Fibroblast of lung (primary cell): ENCODE results near the gene NTN1. TPM values are rescaled to one million over a fixed set of nuclear protein-coding genes. Genes with fewer than 3 reads are reported as not detected.

Source experiments
- DNase-seq, 2 donors: peaks; one replicate each; pipeline versions ENCODE4 v3.0.0 to v3.0.0-alpha.2; 2010; ENCODE audit warnings: low read depth in 2 of 2
- H2AFZ ChIP-seq: 2 replicates; pipeline ENCODE4 v1.5.1; 2012; ENCODE audit warnings: low read length, control low read depth, inconsistent platforms
- H3K27ac ChIP-seq: 2 replicates; pipeline ENCODE4 v1.5.1; 2011; ENCODE audit warnings: low read length, control low read depth; ENCODE audit not compliant: insufficient read depth
- H3K27me3 ChIP-seq: 2 replicates; pipeline ENCODE4 v1.5.1; 2011; ENCODE audit warnings: mild to moderate bottlenecking, low read length; ENCODE audit not compliant: control insufficient read depth, insufficient read depth
- H3K36me3 ChIP-seq: 2 replicates; pipeline ENCODE4 v1.5.1; 2011; ENCODE audit warnings: low read length; ENCODE audit not compliant: control insufficient read depth, insufficient read depth
- H3K4me1 ChIP-seq: 2 replicates; pipeline ENCODE4 v1.5.1; 2011; ENCODE audit warnings: low read length; ENCODE audit not compliant: control insufficient read depth, insufficient read depth; ENCODE audit errors: extremely low read depth
- H3K4me2 ChIP-seq: 2 replicates; pipeline ENCODE4 v1.5.1; 2011; ENCODE audit warnings: low read length, control low read depth; ENCODE audit not compliant: insufficient read depth; ENCODE audit errors: extremely low read depth
- H3K4me3 ChIP-seq, 4 experiments: fragments of 200-600 bp in 1 of 4; sonication (generic) in 1 of 4; replicated peaks in 1 of 4; 2 replicates each; pipeline ENCODE4 v1.5.1; 2011 to 2016; ENCODE audit warnings: low read length in 4 of 4, low read depth in 3 of 4, mild to moderate bottlenecking in 3 of 4, control low read depth in 2 of 4, inconsistent platforms in 1 of 4, mixed read lengths in 1 of 4; ENCODE audit not compliant: insufficient read depth in 1 of 4; ENCODE audit errors: control extremely low read depth in 1 of 4
- H3K79me2 ChIP-seq: 2 replicates; pipeline ENCODE4 v1.5.1; 2012; ENCODE audit warnings: mild to moderate bottlenecking, low read length, inconsistent platforms; ENCODE audit not compliant: control insufficient read depth, insufficient read depth
- H3K9ac ChIP-seq: 2 replicates; pipeline ENCODE4 v1.5.1; 2011; ENCODE audit warnings: mild to moderate bottlenecking, low read length, control low read depth; ENCODE audit not compliant: insufficient read depth
- H3K9me3 ChIP-seq: 2 replicates; pipeline ENCODE4 v1.5.1; 2012; ENCODE audit warnings: low read depth, low read length; ENCODE audit not compliant: control insufficient read depth, insufficient read depth
- H4K20me1 ChIP-seq: 2 replicates; pipeline ENCODE4 v1.5.1; 2011; ENCODE audit warnings: low read length; ENCODE audit not compliant: control insufficient read depth, insufficient read depth; ENCODE audit errors: extremely low read depth
- EZH2 ChIP-seq: IDR thresholded peaks from 2 replicates; pipeline ENCODE4 v1.5.1; 2012; ENCODE audit warnings: low read length, control low read depth, mild to moderate bottlenecking; ENCODE audit errors: missing control alignments
- polyA plus RNA-seq, 2 donors: library from polyadenylated mRNA; depleted of rRNA in 1 of 2; stranded (reverse) in 1 of 2; unstranded in 1 of 2; fragments of >200 nt; gene quantifications; 2 replicates each; pipeline ENCODE4 v1.2.1, GENCODE V29; 2011 to 2012; ENCODE audit warnings: missing spikeins in 1 of 2
- total RNA-seq: library from RNA; depleted of rRNA; stranded (reverse); fragments of >200 nt; gene quantifications from 2 replicates; pipeline ENCODE4 v1.2.1, GENCODE V29; 2014
- TF ChIP-seq, protein P1 (sequence below), 2 donors: IDR thresholded peaks in 1 of 2; conservative IDR thresholded peaks in 1 of 2; 1 replicate in 1 of 2; 2 replicates in 1 of 2; pipeline ENCODE4 v1.5.1; 2011 to 2012; ENCODE audit warnings: low read length in 2 of 2, control low read depth in 1 of 2, inconsistent platforms in 1 of 2, low read depth in 1 of 2, mild to moderate bottlenecking in 1 of 2

Gene NTN1
- total and polyA plus RNA-seq, 2 donors (not counting 1 experiment from before 2014, with no cell fraction given), result 0.17 to 3.1 TPM

DNA sequence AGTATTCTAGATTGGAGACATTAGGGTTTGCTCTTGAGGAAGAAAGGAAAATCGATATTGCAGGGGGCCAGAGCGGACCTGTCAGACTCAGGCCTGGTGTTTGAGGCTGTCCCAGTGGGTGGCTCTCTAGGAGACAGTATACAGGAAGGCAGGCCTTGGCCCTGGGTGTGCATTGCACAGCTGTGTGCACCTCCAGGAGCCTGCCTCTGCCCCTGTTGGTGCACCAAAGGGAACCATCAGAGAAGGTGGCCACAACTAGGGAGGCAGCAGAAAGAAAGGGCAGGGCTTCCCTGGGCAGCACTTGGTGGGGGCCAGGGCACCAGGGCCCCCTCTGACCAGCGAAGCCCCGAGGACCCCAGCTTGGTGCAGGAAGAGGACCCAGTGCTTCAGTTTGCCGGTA lies 188.0 kb downstream of the NTN1 start:
- no peaks in the 10 kb centered on the region for H3K79me2 ChIP-seq
- TF ChIP-seq EZH2, result no peak
- TF ChIP-seq, protein P1, sequence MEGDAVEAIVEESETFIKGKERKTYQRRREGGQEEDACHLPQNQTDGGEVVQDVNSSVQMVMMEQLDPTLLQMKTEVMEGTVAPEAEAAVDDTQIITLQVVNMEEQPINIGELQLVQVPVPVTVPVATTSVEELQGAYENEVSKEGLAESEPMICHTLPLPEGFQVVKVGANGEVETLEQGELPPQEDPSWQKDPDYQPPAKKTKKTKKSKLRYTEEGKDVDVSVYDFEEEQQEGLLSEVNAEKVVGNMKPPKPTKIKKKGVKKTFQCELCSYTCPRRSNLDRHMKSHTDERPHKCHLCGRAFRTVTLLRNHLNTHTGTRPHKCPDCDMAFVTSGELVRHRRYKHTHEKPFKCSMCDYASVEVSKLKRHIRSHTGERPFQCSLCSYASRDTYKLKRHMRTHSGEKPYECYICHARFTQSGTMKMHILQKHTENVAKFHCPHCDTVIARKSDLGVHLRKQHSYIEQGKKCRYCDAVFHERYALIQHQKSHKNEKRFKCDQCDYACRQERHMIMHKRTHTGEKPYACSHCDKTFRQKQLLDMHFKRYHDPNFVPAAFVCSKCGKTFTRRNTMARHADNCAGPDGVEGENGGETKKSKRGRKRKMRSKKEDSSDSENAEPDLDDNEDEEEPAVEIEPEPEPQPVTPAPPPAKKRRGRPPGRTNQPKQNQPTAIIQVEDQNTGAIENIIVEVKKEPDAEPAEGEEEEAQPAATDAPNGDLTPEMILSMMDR (conservative IDR thresholded peaks at IDR 0.05 in 1 of 2, IDR thresholded peaks at IDR 0.05 in 1 of 2; ENCODE audit: low read depth in 1 of 2, low read length in 2 of 2), result no peak
- H3K4me3 ChIP-seq, result no peak overlapping the region
- H3K4me2 ChIP-seq, result no peak overlapping the region
- no peaks in the 10 kb centered on the region for H4K20me1 ChIP-seq
- no peak overlapping the region for H2AFZ ChIP-seq
- H3K27ac ChIP-seq, result no peak overlapping the region
- no peaks in the 10 kb centered on the region for H3K9me3 ChIP-seq
- peaks cover 3% of the 10 kb centered on the region for H3K27me3 ChIP-seq
- no peaks in the 10 kb centered on the region for H3K4me1 ChIP-seq
- H3K36me3 ChIP-seq, result no peaks in the 10 kb centered on the region
- H3K9ac ChIP-seq, result no peak overlapping the region
- DNase-seq, result no peak

DNA sequence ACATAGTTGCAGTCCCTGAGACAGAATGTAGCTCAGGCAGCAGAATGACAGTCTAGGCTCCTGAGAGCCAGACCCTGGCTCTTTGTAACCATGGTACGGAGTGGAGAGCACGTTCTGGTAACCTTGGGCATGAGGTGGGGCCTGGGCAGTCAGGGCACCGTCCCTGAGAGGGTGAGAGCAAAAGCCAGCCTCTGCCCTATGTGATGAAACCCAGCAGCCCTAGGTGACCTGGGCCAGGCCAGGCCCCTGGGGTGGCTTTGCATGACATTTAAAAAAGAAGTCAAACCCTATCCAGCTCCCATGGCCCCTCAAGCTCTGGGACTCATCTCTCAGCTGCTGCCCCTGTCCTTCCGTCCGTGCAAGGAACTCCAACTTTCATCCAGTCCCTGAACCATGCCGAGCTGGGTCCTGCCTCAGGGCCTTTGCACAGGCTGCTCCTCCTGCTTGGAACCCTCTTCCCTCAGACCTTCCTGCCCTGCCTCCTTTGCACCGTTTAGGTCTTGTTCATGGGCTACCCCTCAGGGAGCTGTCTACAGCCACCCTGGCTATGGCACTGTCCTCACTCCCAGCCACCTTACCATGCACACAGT lies 188.6 kb downstream of the NTN1 start:
- Histone ChIP-seq H3K9me3 (no peaks in the 10 kb centered on the region), H3K4me1 (no peaks in the 10 kb centered on the region), H3K79me2 (no peaks in the 10 kb centered on the region), H3K9ac (no peak overlapping the region), H2AFZ (no peak overlapping the region), H4K20me1 (no peaks in the 10 kb centered on the region), H3K4me3 (no peak overlapping the region), H3K27me3 (peaks cover 3% of the 10 kb centered on the region), H3K4me2 (no peak overlapping the region), H3K27ac (no peak overlapping the region), H3K36me3 (no peaks in the 10 kb centered on the region)
- TF ChIP-seq EZH2, result no peak
- TF ChIP-seq, protein P1 (conservative IDR thresholded peaks at IDR 0.05 in 1 of 2, IDR thresholded peaks at IDR 0.05 in 1 of 2; ENCODE audit: low read depth in 1 of 2, low read length in 2 of 2), result no peak
- no peak for DNase-seq

DNA sequence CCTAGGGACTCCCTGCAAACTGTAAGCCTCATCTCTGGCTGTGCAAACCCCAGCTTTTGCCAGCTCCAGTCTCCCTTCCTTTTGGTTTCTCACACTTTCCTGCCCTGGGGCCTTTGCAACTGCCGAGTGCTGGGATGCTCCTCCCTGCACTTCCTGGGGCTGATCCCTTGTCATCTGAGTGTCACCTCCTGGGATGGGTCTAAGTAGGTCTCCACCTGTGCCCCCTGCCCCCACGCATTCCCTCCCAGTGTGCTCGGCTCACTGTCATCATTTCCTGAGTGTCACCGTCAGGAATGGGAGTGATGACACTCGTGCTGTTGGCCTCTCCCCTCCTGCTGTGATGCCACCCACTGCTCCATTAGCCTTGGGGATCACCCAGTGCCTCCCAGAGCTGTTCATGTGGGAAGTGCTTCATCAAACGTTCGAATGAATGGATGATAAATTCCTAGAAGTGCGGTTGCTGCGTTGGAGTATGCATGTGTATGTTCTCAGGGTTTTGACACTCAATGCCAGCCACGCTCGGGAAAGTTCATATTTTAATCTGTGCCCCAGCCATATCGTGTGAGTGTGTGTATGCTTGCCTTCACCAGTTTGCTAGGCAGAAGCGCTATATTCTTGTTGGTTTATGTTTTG lies 189.9 kb downstream of the NTN1 start:
- no peak overlapping the region for H3K9ac ChIP-seq
- no peaks in the 10 kb centered on the region for H3K36me3 ChIP-seq
- H3K9me3 ChIP-seq, result no peaks in the 10 kb centered on the region
- no peak for DNase-seq
- H3K4me3 ChIP-seq, result no peak overlapping the region
- no peak for TF ChIP-seq EZH2
- TF ChIP-seq, protein P1 (conservative IDR thresholded peaks at IDR 0.05 in 1 of 2, IDR thresholded peaks at IDR 0.05 in 1 of 2; ENCODE audit: low read depth in 1 of 2, low read length in 2 of 2), result no peak
- H3K27ac ChIP-seq, result no peak overlapping the region
- H4K20me1 ChIP-seq, result no peaks in the 10 kb centered on the region
- no peak overlapping the region for H3K4me2 ChIP-seq
- H3K27me3 ChIP-seq, result no peaks in the 10 kb centered on the region
- no peaks in the 10 kb centered on the region for H3K79me2 ChIP-seq
- no peaks in the 10 kb centered on the region for H3K4me1 ChIP-seq
- no peak overlapping the region for H2AFZ ChIP-seq
